IMR-90 (cell line): ENCODE measurements around the gene MARS2. TPM values are rescaled to one million over a fixed set of nuclear protein-coding genes. Genes with fewer than 3 reads are reported as not detected.

ENCODE experiments used
- ATAC-seq: fragments of 200-7000 bp; cut with Tn5 transposase; 2 replicates; pipeline ENCODE4 v1.9.1; 2020; ENCODE audit warnings: low read depth, mild to moderate bottlenecking, moderate library complexity
- BruUV-seq: library from RNA; stranded (reverse); fragments of 400-500 nt; replicated peaks from 2 replicates; lab custom pipeline; 2021; lab: Mats Ljungman, UMichigan
- CTCF ChIA-PET: fragments of 300-600 bp; formaldehyde crosslinking; extraction: SDS; loops from one replicate; lab custom pipeline; 2021; ENCODE audit warnings: antibody characterized with exemption; lab: Yijun Ruan, JAX
- POLR2A ChIA-PET: fragments of 300-600 bp; sonication (Branson Sonifier 250); formaldehyde crosslinking; loops from one replicate; lab custom pipeline; 2022; ENCODE audit warnings: antibody characterized with exemption; ENCODE audit not compliant: unreplicated experiment; lab: Charles Lee
- DNase-seq: peaks from one replicate; pipeline ENCODE4 v3.0.0; 2013
- H2AFZ ChIP-seq: replicated peaks from 2 replicates; pipeline ENCODE3; 2013; ENCODE audit warnings: low read length, mild to moderate bottlenecking; ENCODE audit not compliant: poor library complexity
- H2AK5ac ChIP-seq: 2 replicates; pipeline ENCODE4 v1.6.1; 2013; ENCODE audit warnings: low read depth, low read length, inconsistent platforms
- H2AK9ac ChIP-seq: replicated peaks from 2 replicates; pipeline ENCODE3; 2013; ENCODE audit warnings: mild to moderate bottlenecking, low read depth, low read length, moderate library complexity; ENCODE audit not compliant: poor library complexity
- H2BK120ac ChIP-seq: 2 replicates; pipeline ENCODE4 v1.6.1; 2013; ENCODE audit warnings: low read depth, low read length, inconsistent platforms
- H2BK15ac ChIP-seq: 3 replicates; pipeline ENCODE4 v1.6.1; 2013; ENCODE audit warnings: low read depth, low read length, inconsistent platforms
- H2BK20ac ChIP-seq: 2 replicates; pipeline ENCODE4 v1.6.1; 2013; ENCODE audit warnings: low read depth, mild to moderate bottlenecking, inconsistent platforms, low read length, moderate library complexity
- H2BK5ac ChIP-seq: 2 replicates; pipeline ENCODE4 v1.6.1; 2013; ENCODE audit warnings: mild to moderate bottlenecking, low read depth, low read length, inconsistent platforms; ENCODE audit not compliant: poor library complexity, severe bottlenecking
- H3K14ac ChIP-seq: replicated peaks from 2 replicates; pipeline ENCODE4 v1.6.1; 2013; ENCODE audit warnings: low read depth, low read length, inconsistent platforms
- H3K18ac ChIP-seq: 2 replicates; pipeline ENCODE4 v1.6.1; 2013; ENCODE audit warnings: low read depth, low read length, control low read depth
- H3K23ac ChIP-seq: 2 replicates; pipeline ENCODE4 v1.6.1; 2013; ENCODE audit warnings: low read depth, low read length, inconsistent platforms
- H3K27ac ChIP-seq: 2 replicates; pipeline ENCODE4 v1.5.1; 2013; ENCODE audit warnings: mild to moderate bottlenecking, control low read depth, low read length; ENCODE audit not compliant: insufficient read depth
- H3K27me3 ChIP-seq: 2 replicates; pipeline ENCODE4 v1.6.1; 2013; ENCODE audit warnings: low read length; ENCODE audit not compliant: control insufficient read depth, insufficient read depth
- H3K36me3 ChIP-seq: 2 replicates; pipeline ENCODE4 v1.6.1; 2013; ENCODE audit warnings: low read length, mixed read lengths; ENCODE audit not compliant: control insufficient read depth, insufficient read depth
- H3K4ac ChIP-seq: 2 replicates; pipeline ENCODE4 v1.6.1; 2013; ENCODE audit warnings: low read depth, low read length, inconsistent platforms
- H3K4me1 ChIP-seq: 2 replicates; pipeline ENCODE4 v1.6.1; 2013; ENCODE audit warnings: low read length, mixed read lengths; ENCODE audit not compliant: control insufficient read depth, insufficient read depth
- H3K4me2 ChIP-seq: 2 replicates; pipeline ENCODE4 v1.6.1; 2013; ENCODE audit warnings: low read depth, mild to moderate bottlenecking, control low read depth, low read length, moderate library complexity
- H3K4me3 ChIP-seq: 2 replicates; pipeline ENCODE4 v1.5.1; 2013; ENCODE audit warnings: low read depth, mild to moderate bottlenecking, control low read depth, low read length, moderate library complexity; ENCODE audit not compliant: insufficient read depth
- H3K56ac ChIP-seq: 2 replicates; pipeline ENCODE4 v1.6.1; 2013; ENCODE audit warnings: low read length, inconsistent platforms; ENCODE audit not compliant: insufficient read depth; ENCODE audit errors: extremely low read depth
- H3K79me1 ChIP-seq, 2 experiments: 2 replicates each; pipeline ENCODE4 v1.6.1; 2013; ENCODE audit warnings: low read length in 2 of 2, inconsistent platforms in 1 of 2, low read depth in 1 of 2
- H3K9ac ChIP-seq: 2 replicates; pipeline ENCODE4 v1.6.1; 2013; ENCODE audit warnings: low read depth, low read length, control low read depth
- H3K9me1 ChIP-seq: 2 replicates; pipeline ENCODE4 v1.6.1; 2013; ENCODE audit warnings: low read length, inconsistent platforms; ENCODE audit not compliant: insufficient read depth
- H3K9me3 ChIP-seq: 2 replicates; pipeline ENCODE4 v1.6.1; 2013; ENCODE audit warnings: low read length; ENCODE audit not compliant: control insufficient read depth, insufficient read depth
- H4K20me1 ChIP-seq: 2 replicates; pipeline ENCODE4 v1.6.1; 2013; ENCODE audit warnings: low read length, inconsistent platforms; ENCODE audit not compliant: insufficient read depth
- H4K5ac ChIP-seq: 2 replicates; pipeline ENCODE4 v1.6.1; 2013; ENCODE audit warnings: mild to moderate bottlenecking, low read depth, low read length, control low read depth
- H4K8ac ChIP-seq, 2 experiments: 2 replicates each; pipeline ENCODE4 v1.6.1; 2013; ENCODE audit warnings: low read depth in 2 of 2, low read length in 2 of 2, control low read depth in 1 of 2, inconsistent platforms in 1 of 2
- H4K91ac ChIP-seq: 2 replicates; pipeline ENCODE4 v1.6.1; 2013; ENCODE audit warnings: low read depth, low read length, inconsistent platforms; ENCODE audit not compliant: insufficient read depth
- BHLHE40 ChIP-seq: fragments of 150-350 bp; IDR thresholded peaks from 2 replicates; pipeline ENCODE4 v1.6.1; 2016; ENCODE audit warnings: mild to moderate bottlenecking, low read depth, low read length
- CEBPB ChIP-seq: IDR thresholded peaks from 2 replicates; pipeline ENCODE4 v1.6.1; 2012; ENCODE audit warnings: low read depth, low read length, improper control_type of control experiment
- CHD1 ChIP-seq: IDR thresholded peaks from 2 replicates; pipeline ENCODE4 v1.6.1; 2012; ENCODE audit warnings: low read depth, low read length, improper control_type of control experiment
- FOS ChIP-seq: fragments of 150-350 bp; IDR thresholded peaks from 2 replicates; pipeline ENCODE4 v1.6.1; 2016; ENCODE audit warnings: low read depth, low read length
- MAFK ChIP-seq: IDR thresholded peaks from 2 replicates; pipeline ENCODE4 v1.6.1; 2012; ENCODE audit warnings: low read depth, low read length, improper control_type of control experiment
- MAZ ChIP-seq: IDR thresholded peaks from 2 replicates; pipeline ENCODE4 v1.6.1; 2012; ENCODE audit warnings: low read depth, mild to moderate bottlenecking, low read length, improper control_type of control experiment, moderate library complexity, borderline replicate concordance
- MXI1 ChIP-seq: IDR thresholded peaks from 2 replicates; pipeline ENCODE4 v1.6.1; 2012; ENCODE audit warnings: low read depth, mild to moderate bottlenecking, low read length, moderate library complexity, borderline replicate concordance
- POLR2A ChIP-seq: IDR thresholded peaks from 2 replicates; pipeline ENCODE4 v1.6.1; 2012; ENCODE audit warnings: mild to moderate bottlenecking, low read depth, low read length
- RAD21 ChIP-seq: IDR thresholded peaks from 2 replicates; pipeline ENCODE4 v1.6.1; 2012; ENCODE audit warnings: low read length, improper control_type of control experiment
- RCOR1 ChIP-seq: IDR thresholded peaks from 2 replicates; pipeline ENCODE4 v1.6.1; 2012; ENCODE audit warnings: mild to moderate bottlenecking, low read length, improper control_type of control experiment; ENCODE audit not compliant: insufficient replicate concordance
- RFX5 ChIP-seq: IDR thresholded peaks from 2 replicates; pipeline ENCODE4 v1.8.0; 2012; ENCODE audit warnings: low read depth, mild to moderate bottlenecking, low read length, moderate library complexity
- SMC3 ChIP-seq: fragments of 150-350 bp; IDR thresholded peaks from 2 replicates; pipeline ENCODE4 v1.6.1; 2016; ENCODE audit warnings: low read depth, mild to moderate bottlenecking, antibody characterized with exemption, low read length, moderate library complexity
- USF2 ChIP-seq: fragments of 150-350 bp; IDR thresholded peaks from 2 replicates; pipeline ENCODE4 v1.6.1; 2017; ENCODE audit warnings: mild to moderate bottlenecking, antibody characterized with exemption, low read length, low read depth
- WGBS, 2 experiments: methylation state at CpG; one replicate each; pipeline versions ENCODE4 v1.1.5 to v1.1.7; 2013; ENCODE audit warnings: missing lambda C conversion rate in 2 of 2; ENCODE audit not compliant: insufficient read length in 1 of 2; ENCODE audit errors: extremely low coverage in 2 of 2; 5-methylcytosine and 5-hydroxymethylcytosine counted together
- dilution Hi-C: fragments of 300-500 bp; cut with HindIII; formaldehyde crosslinking; loops from one replicate; pipeline ENCODE4 v1.14.3; 2018; ENCODE audit warnings: low sequenced_read_pairs; ENCODE audit not compliant: unreplicated experiment
- in situ Hi-C: fragments of 300-500 bp; cut with MboI; formaldehyde crosslinking; loops from 3 replicates; pipeline ENCODE4 v1.14.3; 2019; ENCODE audit warnings: low sequenced_read_pairs, inconsistent platforms, mixed read lengths
- intact Hi-C: fragments of 100-400 bp; cut with micrococcal nuclease; formaldehyde crosslinking; loops from 2 replicates; pipeline ENCODE4 v1.10.0; 2022
- polyA plus RNA-seq, 3 experiments: library from polyadenylated mRNA; depleted of rRNA; stranded (reverse); fragments of >200 nt; gene quantifications; 2 replicates each; pipeline ENCODE4 v1.2.3, GENCODE V29; 2012; ENCODE audit warnings: low replicate concordance in 1 of 3
- total RNA-seq: library from RNA; depleted of rRNA; stranded (reverse); fragments of >200 nt; gene quantifications from 2 replicates; pipeline ENCODE4 v1.2.3, GENCODE V29; 2012
- TF ChIP-seq, protein P1 (sequence below): fragments of 150-350 bp; IDR thresholded peaks from 2 replicates; pipeline ENCODE4 v1.6.1; 2016; ENCODE audit warnings: low read depth, mild to moderate bottlenecking, low read length, moderate library complexity, borderline replicate concordance

MARS2 gene
- total and polyA plus RNA-seq, 2 of the 4 experiments (the other 2 are of a cell fraction) = 3.4 to 3.8 TPM

DNA sequence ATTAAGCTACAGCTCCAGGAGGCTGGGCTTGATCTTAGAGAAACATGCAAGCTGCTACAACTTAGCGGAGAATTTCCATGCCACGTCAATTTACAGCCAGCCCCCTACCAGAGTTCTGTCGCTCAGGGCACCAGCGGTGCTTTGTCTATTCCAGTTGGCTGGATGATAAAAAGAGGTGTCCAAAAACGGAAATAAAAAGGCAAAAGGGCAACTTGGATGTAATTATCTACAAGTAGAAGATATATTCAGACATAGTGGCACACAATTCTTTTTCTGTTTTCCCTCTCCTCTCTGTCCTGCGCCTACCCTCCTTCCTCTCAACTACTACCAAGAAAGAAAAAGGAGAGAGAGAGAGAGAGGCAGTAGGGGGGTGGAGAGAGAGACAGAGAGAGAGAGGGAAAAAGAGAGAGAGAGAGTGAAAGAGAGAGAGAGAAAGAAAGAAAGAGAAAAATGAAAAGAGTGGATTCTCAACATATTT, 29.4 kb upstream of the MARS2 start:
- H2AK9ac ChIP-seq = no peak overlapping the region
- dilution Hi-C loops = no loop called here
- peaks cover 0 to 8% of the 10 kb centered on the region in 2 experiments; a peak in 1 of 4 replicates for H3K79me1 ChIP-seq
- H3K56ac ChIP-seq = peak overlapping the region; percentile 74
- peak overlapping the region; percentile 69 for H2BK120ac ChIP-seq
- H3K14ac ChIP-seq = peak overlapping the region; percentile 30
- peak; percentile 69 for ATAC-seq
- H4K8ac ChIP-seq = peak overlapping the region; percentile 68 to 70; a peak in 2 of 4 replicates
- H3K27ac ChIP-seq = peak overlapping the region; percentile 100
- peak overlapping the region; percentile 96 for H4K5ac ChIP-seq
- peak overlapping the region; percentile 25; the same call in 2 of the 3 replicates for H2BK15ac ChIP-seq
- peak overlapping the region; percentile 51; the same call in 1 of the 2 replicates for H2BK20ac ChIP-seq
- intact Hi-C loops = loop anchor here (2.0 kb wide), 1 partner anchor 27 kb away; no protein-coding TSS in a partner anchor
- H3K4me1 ChIP-seq = peaks cover 2% of the 10 kb centered on the region; the same call in 1 of the 2 replicates
- peak overlapping the region; percentile 74 for H3K18ac ChIP-seq
- H3K27me3 ChIP-seq = no peaks in the 10 kb centered on the region
- no CpG with 5 or more reads among the region's 6 CpGs for WGBS, 2 experiments
- H3K9ac ChIP-seq = peak overlapping the region; percentile 86
- H2AFZ ChIP-seq = peak overlapping the region; percentile 79
- peaks cover 4% of the 10 kb centered on the region; the same call in 1 of the 2 replicates for H3K9me1 ChIP-seq
- peak overlapping the region; percentile 50; the same call in 1 of the 2 replicates for H3K23ac ChIP-seq
- H3K4me3 ChIP-seq = peak overlapping the region; percentile 53
- peak overlapping the region; percentile 26 for H4K91ac ChIP-seq
- CTCF ChIA-PET = interaction anchor here (0.6 kb wide), 1 partner anchor 102 kb away, joined by 3 read pairs; no protein-coding TSS in a partner anchor
- peak; percentile 76 for DNase-seq
- in situ Hi-C loops = no loop called here
- POLR2A ChIA-PET = interaction anchor here (0.7 to 0.8 kb wide), 2 partner anchors 26 to 800 kb away, joined by 3 to 21 read pairs; no protein-coding TSS in a partner anchor
- peak overlapping the region; percentile 28 for H3K4ac ChIP-seq
- peak overlapping the region; percentile 99 for H3K4me2 ChIP-seq
- H4K20me1 ChIP-seq = no peaks in the 10 kb centered on the region
- H2AK5ac ChIP-seq = no peak overlapping the region
- H3K36me3 ChIP-seq = no peaks in the 10 kb centered on the region
- TF ChIP-seq CEBPB (no peak), CHD1 (no peak), USF2 (no peak), BHLHE40 (no peak), RFX5 (no peak), MAFK (no peak), RCOR1 (no peak), SMC3 (no peak), POLR2A (no peak), RAD21 (no peak), FOS (no peak), MXI1 (no peak), MAZ (no peak)
- TF ChIP-seq, protein P1, sequence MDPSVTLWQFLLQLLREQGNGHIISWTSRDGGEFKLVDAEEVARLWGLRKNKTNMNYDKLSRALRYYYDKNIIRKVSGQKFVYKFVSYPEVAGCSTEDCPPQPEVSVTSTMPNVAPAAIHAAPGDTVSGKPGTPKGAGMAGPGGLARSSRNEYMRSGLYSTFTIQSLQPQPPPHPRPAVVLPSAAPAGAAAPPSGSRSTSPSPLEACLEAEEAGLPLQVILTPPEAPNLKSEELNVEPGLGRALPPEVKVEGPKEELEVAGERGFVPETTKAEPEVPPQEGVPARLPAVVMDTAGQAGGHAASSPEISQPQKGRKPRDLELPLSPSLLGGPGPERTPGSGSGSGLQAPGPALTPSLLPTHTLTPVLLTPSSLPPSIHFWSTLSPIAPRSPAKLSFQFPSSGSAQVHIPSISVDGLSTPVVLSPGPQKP = no peak
- BruUV-seq = no TSS peak
- no peaks in the 10 kb centered on the region for H3K9me3 ChIP-seq
- H2BK5ac ChIP-seq = peak overlapping the region; percentile 44
